Measurements from ENCODE around the gene PGAP1. TPM values are rescaled to one million over a fixed set of nuclear protein-coding genes. Genes with fewer than 3 reads are reported as not detected.

The PGAP1 gene
- total RNA-seq, 1 donor from 2014 or later = 175 TPM

- no peaks in the 10 kb centered on the region for H3K36me3 Mint-ChIP-seq (ENCODE audit: unreplicated experiment)
- no peak overlapping the region for H3K4me3 Mint-ChIP-seq (ENCODE audit: unreplicated experiment)
- no peaks in the 10 kb centered on the region for H3K9me3 Mint-ChIP-seq (ENCODE audit: unreplicated experiment)
- peaks cover 3% of the 10 kb centered on the region for H3K4me1 Mint-ChIP-seq (ENCODE audit: low read depth, unreplicated experiment)
- no peak overlapping the region for H3K27ac Mint-ChIP-seq (ENCODE audit: unreplicated experiment)
- H3K27me3 Mint-ChIP-seq (ENCODE audit: unreplicated experiment) = peaks cover 2% of the 10 kb centered on the region
- TF ChIP-seq, protein P1, sequence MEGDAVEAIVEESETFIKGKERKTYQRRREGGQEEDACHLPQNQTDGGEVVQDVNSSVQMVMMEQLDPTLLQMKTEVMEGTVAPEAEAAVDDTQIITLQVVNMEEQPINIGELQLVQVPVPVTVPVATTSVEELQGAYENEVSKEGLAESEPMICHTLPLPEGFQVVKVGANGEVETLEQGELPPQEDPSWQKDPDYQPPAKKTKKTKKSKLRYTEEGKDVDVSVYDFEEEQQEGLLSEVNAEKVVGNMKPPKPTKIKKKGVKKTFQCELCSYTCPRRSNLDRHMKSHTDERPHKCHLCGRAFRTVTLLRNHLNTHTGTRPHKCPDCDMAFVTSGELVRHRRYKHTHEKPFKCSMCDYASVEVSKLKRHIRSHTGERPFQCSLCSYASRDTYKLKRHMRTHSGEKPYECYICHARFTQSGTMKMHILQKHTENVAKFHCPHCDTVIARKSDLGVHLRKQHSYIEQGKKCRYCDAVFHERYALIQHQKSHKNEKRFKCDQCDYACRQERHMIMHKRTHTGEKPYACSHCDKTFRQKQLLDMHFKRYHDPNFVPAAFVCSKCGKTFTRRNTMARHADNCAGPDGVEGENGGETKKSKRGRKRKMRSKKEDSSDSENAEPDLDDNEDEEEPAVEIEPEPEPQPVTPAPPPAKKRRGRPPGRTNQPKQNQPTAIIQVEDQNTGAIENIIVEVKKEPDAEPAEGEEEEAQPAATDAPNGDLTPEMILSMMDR (IDR thresholded peaks at IDR 0.05; ENCODE audit: partially characterized antibody, unreplicated experiment) = no peak
- DNase-seq = no peak
These were observed 23.7 kb downstream of the PGAP1 start for GRCh38 chr2:196902828-196903227.

- no peak for DNase-seq
- no peaks in the 10 kb centered on the region for H3K36me3 Mint-ChIP-seq (ENCODE audit: unreplicated experiment)
These were observed 25.7 kb downstream of the PGAP1 start for GRCh38 chr2:196900843-196901242.

GRCh38 chr2:196899976-196900375 lies 26.5 kb downstream of the PGAP1 start:
- no peak overlapping the region for H3K27ac Mint-ChIP-seq (ENCODE audit: unreplicated experiment)
- peaks cover 2% of the 10 kb centered on the region for H3K27me3 Mint-ChIP-seq (ENCODE audit: unreplicated experiment)
- TF ChIP-seq, protein P1 (IDR thresholded peaks at IDR 0.05; ENCODE audit: partially characterized antibody, unreplicated experiment) = no peak
- H3K4me1 Mint-ChIP-seq (ENCODE audit: low read depth, unreplicated experiment) = no peaks in the 10 kb centered on the region
- DNase-seq = no peak
- H3K36me3 Mint-ChIP-seq (ENCODE audit: unreplicated experiment) = no peaks in the 10 kb centered on the region
- no peak overlapping the region for H3K4me3 Mint-ChIP-seq (ENCODE audit: unreplicated experiment)
- H3K9me3 Mint-ChIP-seq (ENCODE audit: unreplicated experiment) = no peaks in the 10 kb centered on the region

More at GRCh38 chr2:196900843-196901242, 25.7 kb downstream of the PGAP1 start:
- no peaks in the 10 kb centered on the region for H3K9me3 Mint-ChIP-seq (ENCODE audit: unreplicated experiment)
- TF ChIP-seq, protein P1 (IDR thresholded peaks at IDR 0.05; ENCODE audit: partially characterized antibody, unreplicated experiment) = no peak
- no peak overlapping the region for H3K27ac Mint-ChIP-seq (ENCODE audit: unreplicated experiment)
- H3K4me3 Mint-ChIP-seq (ENCODE audit: unreplicated experiment) = no peak overlapping the region
- peaks cover 3% of the 10 kb centered on the region for H3K4me1 Mint-ChIP-seq (ENCODE audit: low read depth, unreplicated experiment)
- peaks cover 2% of the 10 kb centered on the region for H3K27me3 Mint-ChIP-seq (ENCODE audit: unreplicated experiment)

GRCh38 chr2:196891136-196891535 lies 35.4 kb downstream of the PGAP1 start:
- no peak for DNase-seq
- TF ChIP-seq, protein P1 (IDR thresholded peaks at IDR 0.05; ENCODE audit: partially characterized antibody, unreplicated experiment) = no peak
- Mint-ChIP-seq H3K36me3 (ENCODE audit: unreplicated experiment) (no peaks in the 10 kb centered on the region), H3K27ac (ENCODE audit: unreplicated experiment) (no peak overlapping the region), H3K4me3 (ENCODE audit: unreplicated experiment) (no peak overlapping the region), H3K27me3 (ENCODE audit: unreplicated experiment) (no peaks in the 10 kb centered on the region), H3K9me3 (ENCODE audit: unreplicated experiment) (no peaks in the 10 kb centered on the region), H3K4me1 (ENCODE audit: low read depth, unreplicated experiment) (no peaks in the 10 kb centered on the region)

DNA sequence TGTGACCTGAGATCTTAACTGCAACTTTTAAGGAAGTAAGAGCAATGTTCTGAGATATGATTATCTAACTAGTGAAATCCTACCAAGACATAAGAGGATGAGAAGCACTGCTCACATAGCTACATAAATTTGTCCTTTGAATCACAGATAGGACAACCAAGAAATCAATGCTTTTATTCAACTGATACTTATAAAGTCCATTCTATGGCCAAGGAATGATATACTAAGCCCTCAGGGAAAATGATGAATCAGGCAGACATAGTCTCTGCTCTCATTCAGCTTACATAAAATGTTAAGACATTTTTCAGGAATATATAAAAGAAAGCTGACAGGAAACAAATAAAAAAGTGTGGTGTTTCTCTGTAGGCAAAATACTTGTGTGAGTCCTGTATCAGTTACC lies 39.1 kb downstream of the PGAP1 start:
- no peak overlapping the region for H3K27ac Mint-ChIP-seq (ENCODE audit: unreplicated experiment)
- TF ChIP-seq, protein P1 (IDR thresholded peaks at IDR 0.05; ENCODE audit: partially characterized antibody, unreplicated experiment) = no peak

More for the DNA sequence above, 39.1 kb downstream of the PGAP1 start:
- H3K4me1 Mint-ChIP-seq (ENCODE audit: low read depth, unreplicated experiment) = no peaks in the 10 kb centered on the region
- H3K27me3 Mint-ChIP-seq (ENCODE audit: unreplicated experiment) = no peaks in the 10 kb centered on the region
- no peak overlapping the region for H3K4me3 Mint-ChIP-seq (ENCODE audit: unreplicated experiment)
- no peak for DNase-seq
- H3K36me3 Mint-ChIP-seq (ENCODE audit: unreplicated experiment) = peaks cover 9% of the 10 kb centered on the region
- H3K9me3 Mint-ChIP-seq (ENCODE audit: unreplicated experiment) = no peaks in the 10 kb centered on the region

All from glutamatergic neuron (in vitro differentiated cells).